GM23248 (cell line): ENCODE results near the gene SPTLC1. TPM values are rescaled to one million over a fixed set of nuclear protein-coding genes. Genes with fewer than 3 reads are reported as not detected.
A peak's percentile ranks its signal among the peaks of the same experiment; 100 is the strongest.

Experiments used
- DNase-seq: peaks from one replicate; pipeline ENCODE4 v3.0.0-alpha.2; 2015
- H2AFZ ChIP-seq: fragments of 200-600 bp; sonication (generic); 2 replicates; pipeline ENCODE4 v1.6.1; 2016; ENCODE audit warnings: antibody characterized with exemption
- H3F3A ChIP-seq: fragments of 200-600 bp; sonication (generic); 2 replicates; pipeline ENCODE4 v1.6.1; 2016; ENCODE audit warnings: mild to moderate bottlenecking, antibody characterized with exemption, mixed run types; ENCODE audit not compliant: insufficient read depth
- H3K27ac ChIP-seq: fragments of 200-600 bp; sonication (generic); 2 replicates; pipeline ENCODE4 v1.5.1; 2016; ENCODE audit warnings: mild to moderate bottlenecking
- H3K27me3 ChIP-seq: fragments of 200-600 bp; sonication (generic); replicated peaks from 2 replicates; pipeline ENCODE4 v1.6.1; 2016; ENCODE audit warnings: mild to moderate bottlenecking; ENCODE audit not compliant: insufficient read depth
- H3K36me3 ChIP-seq: fragments of 200-600 bp; sonication (generic); 2 replicates; pipeline ENCODE4 v1.6.1; 2016; ENCODE audit warnings: low read depth, mild to moderate bottlenecking
- H3K4me1 ChIP-seq: fragments of 200-600 bp; sonication (generic); 2 replicates; pipeline ENCODE4 v1.6.1; 2016; ENCODE audit warnings: mild to moderate bottlenecking; ENCODE audit not compliant: insufficient read depth
- H3K4me2 ChIP-seq: fragments of 200-600 bp; sonication (generic); one replicate; pipeline ENCODE4 v1.6.1; 2016; ENCODE audit warnings: mild to moderate bottlenecking; ENCODE audit not compliant: unreplicated experiment
- H3K4me3 ChIP-seq: fragments of 200-600 bp; sonication (generic); 2 replicates; pipeline ENCODE4 v1.5.1; 2016; ENCODE audit warnings: mild to moderate bottlenecking
- H3K79me2 ChIP-seq: fragments of 200-600 bp; sonication (generic); 2 replicates; pipeline ENCODE4 v1.6.1; 2016; ENCODE audit warnings: mild to moderate bottlenecking; ENCODE audit not compliant: insufficient read depth
- H3K9ac ChIP-seq: fragments of 200-600 bp; sonication (generic); 2 replicates; pipeline ENCODE4 v1.6.1; 2016; ENCODE audit warnings: mild to moderate bottlenecking
- H3K9me2 ChIP-seq: fragments of 200-600 bp; sonication (generic); 2 replicates; pipeline ENCODE4 v1.6.1; 2016; ENCODE audit warnings: mixed run types, mild to moderate bottlenecking, moderate library complexity; ENCODE audit not compliant: insufficient read depth
- H3K9me3 ChIP-seq: fragments of 200-600 bp; sonication (generic); one replicate; pipeline ENCODE4 v1.6.1; 2017; ENCODE audit warnings: low read depth
- H4K20me1 ChIP-seq: fragments of 200-600 bp; sonication (generic); 2 replicates; pipeline ENCODE4 v1.6.0; 2016; ENCODE audit not compliant: insufficient read depth
- EZH2 ChIP-seq: fragments of 200-600 bp; sonication (generic); IDR thresholded peaks from 2 replicates; pipeline ENCODE4 v1.6.1; 2018; ENCODE audit warnings: antibody characterized with exemption, mild to moderate bottlenecking; ENCODE audit not compliant: insufficient read depth, poor library complexity, severe bottlenecking
- EZH2phosphoT487 ChIP-seq: fragments of 200-600 bp; sonication (generic); IDR thresholded peaks from 2 replicates; pipeline ENCODE4 v1.6.1; 2018; ENCODE audit warnings: antibody characterized with exemption, moderate library complexity, mild to moderate bottlenecking, low read depth; ENCODE audit not compliant: insufficient read depth
- WGBS, 2 experiments: methylation state at CpG; one replicate each; pipeline ENCODE4 v1.1.6; 2015 to 2017; ENCODE audit warnings: low lambda C conversion rate in 2 of 2, low coverage in 1 of 2; ENCODE audit errors: missing lambda C conversion rate in 2 of 2; 5-methylcytosine and 5-hydroxymethylcytosine counted together
- in situ Hi-C: fragments of 300-500 bp; cut with MboI; formaldehyde crosslinking; loops from 2 replicates; pipeline ENCODE4 v1.15.0; 2020
- polyA plus RNA-seq: library from polyadenylated mRNA; unstranded; fragments of >200 nt; fragmentation: Nextera tagmentation; extraction: Ambion mirVana; gene quantifications from 2 replicates; pipeline ENCODE4 v1.2.1, GENCODE V29; 2016
- total RNA-seq: library from RNA; depleted of rRNA; stranded (reverse); fragments of >200 nt; shearing (Covaris generic); gene quantifications from 2 replicates; pipeline ENCODE4 v1.2.3, GENCODE V29; 2014

Gene SPTLC1
- total and polyA plus RNA-seq, 2 experiments from 2014 or later, result 115 to 142 TPM

- Histone ChIP-seq H3F3A (peaks cover 7% of the 10 kb centered on the region; the same call in 1 of the 2 replicates), H4K20me1 (no peaks in the 10 kb centered on the region), H3K9me2 (no peaks in the 10 kb centered on the region), H3K4me3 (no peak overlapping the region), H3K27ac (no peak overlapping the region), H3K4me2 (no peak overlapping the region), H3K27me3 (no peaks in the 10 kb centered on the region), H3K79me2 (no peaks in the 10 kb centered on the region), H3K4me1 (peaks cover 5% of the 10 kb centered on the region; the same call in 1 of the 2 replicates), H3K9ac (no peak overlapping the region), H3K9me3 (no peaks in the 10 kb centered on the region), H2AFZ (no peak overlapping the region), H3K36me3 (peaks cover 22% of the 10 kb centered on the region; the same call in 1 of the 2 replicates)
- in situ Hi-C loops, result no loop called here
- DNase-seq, result no peak
- TF ChIP-seq EZH2phosphoT487, result no peak
- no peak for TF ChIP-seq EZH2
- 98 to 100% methylated on average over 5 of the region's 5 CpGs for WGBS, 2 experiments
Measured at GRCh38 chr9:92033307-92033706, 81.9 kb downstream of the SPTLC1 start.

DNA sequence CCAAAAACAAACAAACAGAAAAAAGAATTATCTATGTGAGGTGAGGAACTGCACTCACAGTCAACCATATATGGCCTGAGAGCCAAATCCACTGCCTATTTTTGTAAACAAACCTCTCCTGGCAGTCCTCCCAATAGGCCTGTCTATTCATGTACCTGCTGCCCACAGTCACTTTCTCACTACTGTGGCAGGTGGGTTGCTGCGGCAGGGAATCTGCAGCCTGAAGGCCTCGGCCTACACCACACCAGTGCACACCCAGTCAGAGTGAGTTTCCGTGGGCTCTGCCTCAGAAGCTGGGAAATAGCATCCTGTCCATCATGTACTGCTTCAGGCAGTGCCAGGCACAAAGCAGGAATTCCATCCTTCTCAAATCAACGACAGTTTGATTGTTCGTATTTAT lies 82.3 kb downstream of the SPTLC1 start:
- 93 to 94% methylated on average over 5 of the region's 5 CpGs for WGBS, 2 experiments
- peaks cover 19% of the 10 kb centered on the region; the same call in 1 of the 2 replicates for H3K36me3 ChIP-seq
- no peak for TF ChIP-seq EZH2
- no peak for TF ChIP-seq EZH2phosphoT487
- H2AFZ ChIP-seq, result no peak overlapping the region
- H3K27ac ChIP-seq, result no peak overlapping the region
- no peaks in the 10 kb centered on the region for H3K79me2 ChIP-seq
- H3K27me3 ChIP-seq, result no peaks in the 10 kb centered on the region
- no peak overlapping the region for H3K4me3 ChIP-seq
- peaks cover 7% of the 10 kb centered on the region; the same call in 1 of the 2 replicates for H3F3A ChIP-seq
- H3K4me1 ChIP-seq, result peaks cover 5% of the 10 kb centered on the region; the same call in 1 of the 2 replicates
- DNase-seq, result no peak
- no peak overlapping the region for H3K9ac ChIP-seq
- in situ Hi-C loops, result no loop called here
- H3K9me3 ChIP-seq, result no peaks in the 10 kb centered on the region
- H3K9me2 ChIP-seq, result no peaks in the 10 kb centered on the region
- no peaks in the 10 kb centered on the region for H4K20me1 ChIP-seq
- no peak overlapping the region for H3K4me2 ChIP-seq

- Histone ChIP-seq H3K4me1 (no peaks in the 10 kb centered on the region), H2AFZ (no peak overlapping the region), H3K9ac (no peak overlapping the region), H3K4me2 (no peak overlapping the region), H4K20me1 (no peaks in the 10 kb centered on the region), H3K9me2 (no peaks in the 10 kb centered on the region), H3K4me3 (no peak overlapping the region), H3K36me3 (peaks cover 14% of the 10 kb centered on the region; the same call in 1 of the 2 replicates), H3K27me3 (no peaks in the 10 kb centered on the region), H3K79me2 (no peaks in the 10 kb centered on the region), H3K27ac (no peak overlapping the region), H3F3A (no peaks in the 10 kb centered on the region), H3K9me3 (no peaks in the 10 kb centered on the region)
- no peak for DNase-seq
- TF ChIP-seq EZH2 (no peak), EZH2phosphoT487 (no peak)
- WGBS, 2 experiments, result 93 to 100% methylated on average over 3 of the region's 3 CpGs
- in situ Hi-C loops, result no loop called here
Measured at GRCh38 chr9:92030367-92030766, 84.8 kb downstream of the SPTLC1 start.

- 90 to 91% methylated on average over 4 of the region's 4 CpGs for WGBS, 2 experiments
Measured at GRCh38 chr9:92029553-92029952, 85.7 kb downstream of the SPTLC1 start.

More at GRCh38 chr9:92029553-92029952, 85.7 kb downstream of the SPTLC1 start:
- Histone ChIP-seq H2AFZ (no peak overlapping the region), H3K27me3 (no peaks in the 10 kb centered on the region), H3K4me1 (no peaks in the 10 kb centered on the region), H3F3A (no peaks in the 10 kb centered on the region), H3K36me3 (peaks cover 14% of the 10 kb centered on the region; the same call in 1 of the 2 replicates), H3K9ac (no peak overlapping the region), H3K9me3 (no peaks in the 10 kb centered on the region), H3K79me2 (no peaks in the 10 kb centered on the region), H4K20me1 (no peaks in the 10 kb centered on the region), H3K4me2 (no peak overlapping the region), H3K4me3 (no peak overlapping the region), H3K9me2 (no peaks in the 10 kb centered on the region), H3K27ac (no peak overlapping the region)
- TF ChIP-seq EZH2phosphoT487 (no peak), EZH2 (no peak)
- in situ Hi-C loops, result no loop called here
- DNase-seq, result peak; percentile 28
